HCT116 (cell line): ENCODE results near the gene GLRB. TPM values are rescaled to one million over a fixed set of nuclear protein-coding genes. Genes with fewer than 3 reads are reported as not detected.

Source experiments
- ATAC-seq: fragments of 200-7000 bp; cut with Tn5 transposase; 2 replicates; pipeline ENCODE4 v1.9.1; 2020; ENCODE audit warnings: mild to moderate bottlenecking, moderate library complexity
- BruUV-seq: library from RNA; stranded (reverse); fragments of 400-500 nt; replicated peaks from 2 replicates; lab custom pipeline; 2021; lab: Mats Ljungman, UMichigan
- CTCF ChIA-PET: fragments of 300-600 bp; sonication (Branson Sonifier 250); formaldehyde crosslinking; loops from one replicate; lab custom pipeline; 2021; ENCODE audit warnings: antibody characterized with exemption; lab: Charles Lee
- POLR2A ChIA-PET: fragments of 300-600, 350-600 bp; sonication (Branson Sonifier 250); formaldehyde crosslinking; loops from one replicate; lab custom pipeline; 2021; ENCODE audit warnings: antibody characterized with exemption; lab: Charles Lee
- RAD21 ChIA-PET, 2 experiments: fragments of 300-600 bp; sonication (Branson Sonifier 250); formaldehyde crosslinking; loops; one replicate each; lab custom pipeline; 2023; ENCODE audit warnings: low total read pairs in 2 of 2; ENCODE audit not compliant: uncharacterized antibody in 2 of 2, unreplicated experiment in 2 of 2, low non-redundant PET in 1 of 2; lab: Charles Lee
- DNase-seq: peaks from one replicate; pipeline ENCODE4 v3.0.0-alpha.2; 2010; ENCODE audit warnings: low read depth, low spot score
- H2AFZ ChIP-seq: fragments of 200-600 bp; shearing (Covaris generic), sonication (generic); 2 replicates; pipeline ENCODE4 v1.6.1; 2017; ENCODE audit warnings: low read depth, mixed run types, mixed read lengths, antibody characterized with exemption, low read length; ENCODE audit not compliant: poor library complexity, severe bottlenecking
- H3K27ac ChIP-seq: 2 replicates; pipeline ENCODE4 v1.5.1; 2012; ENCODE audit warnings: low read depth, low read length
- H3K27me3 ChIP-seq: fragments of 200-600 bp; sonication (generic); 2 replicates; pipeline ENCODE4 v1.6.1; 2016; ENCODE audit warnings: mixed run types, low read length, mixed read lengths; ENCODE audit not compliant: insufficient read depth
- H3K36me3 ChIP-seq, 2 experiments: fragments of 200-500 bp in 1 of 2; fragments of 200-600 bp in 1 of 2; sonication (Bioruptor generic) in 1 of 2; sonication (generic) in 1 of 2; 2 replicates each; pipeline versions ENCODE4 v1.5.1 to v1.6.1; 2014 to 2016; ENCODE audit warnings: low read length in 2 of 2, inconsistent platforms in 1 of 2, mixed read lengths in 1 of 2, mixed run types in 1 of 2; ENCODE audit not compliant: insufficient read depth in 2 of 2, control insufficient read depth in 1 of 2
- H3K4me1 ChIP-seq, 2 experiments: fragments of 200-600 bp in 1 of 2; sonication (generic) in 1 of 2; 2 replicates each; pipeline versions ENCODE4 v1.5.1 to v1.6.1; 2012 to 2017; ENCODE audit warnings: low read length in 2 of 2, inconsistent platforms in 1 of 2, mild to moderate bottlenecking in 1 of 2, mixed read lengths in 1 of 2, mixed run types in 1 of 2, moderate library complexity in 1 of 2; ENCODE audit not compliant: insufficient read depth in 2 of 2, control insufficient read depth in 1 of 2
- H3K4me2 ChIP-seq: fragments of 200-600 bp; sonication (generic); 2 replicates; pipeline ENCODE4 v1.6.1; 2017; ENCODE audit warnings: mixed run types, low read length, mixed read lengths
- H3K4me3 ChIP-seq, 2 experiments: fragments of 200-600 bp in 1 of 2; sonication (generic) in 1 of 2; replicated peaks in 1 of 2; 2 replicates each; pipeline ENCODE4 v1.5.1; 2011 to 2016; ENCODE audit warnings: low read length in 2 of 2, control low read depth in 1 of 2, low read depth in 1 of 2, mild to moderate bottlenecking in 1 of 2, mixed read lengths in 1 of 2, mixed run types in 1 of 2
- H3K79me2 ChIP-seq: fragments of 200-600 bp; sonication (generic); 2 replicates; pipeline ENCODE4 v1.6.1; 2017; ENCODE audit warnings: mild to moderate bottlenecking, mixed run types, low read length, moderate library complexity, mixed read lengths; ENCODE audit not compliant: insufficient read depth
- H3K9ac ChIP-seq: fragments of 200-600 bp; sonication (generic); 2 replicates; pipeline ENCODE4 v1.6.1; 2016; ENCODE audit warnings: low read length, mixed read lengths
- H3K9me2 ChIP-seq: fragments of 200-600 bp; sonication (generic), shearing (Covaris generic); 2 replicates; pipeline ENCODE4 v1.6.1; 2017; ENCODE audit warnings: mixed run types, mild to moderate bottlenecking, moderate library complexity; ENCODE audit not compliant: insufficient read depth
- H3K9me3 ChIP-seq, 2 experiments: fragments of 200-500 bp in 1 of 2; fragments of 200-600 bp in 1 of 2; sonication (Bioruptor generic) in 1 of 2; sonication (generic) in 1 of 2; 2 replicates each; pipeline ENCODE4 v1.6.1; 2014 to 2017; ENCODE audit warnings: low read length in 2 of 2, mixed read lengths in 2 of 2, inconsistent platforms in 1 of 2, low read depth in 1 of 2, mild to moderate bottlenecking in 1 of 2, mixed run types in 1 of 2, moderate library complexity in 1 of 2; ENCODE audit not compliant: control insufficient read depth in 1 of 2, insufficient read depth in 1 of 2
- H4K20me1 ChIP-seq: fragments of 200-600 bp; sonication (generic), shearing (Covaris generic); 2 replicates; pipeline ENCODE4 v1.6.1; 2017; ENCODE audit warnings: mixed run types, mild to moderate bottlenecking, moderate library complexity; ENCODE audit not compliant: insufficient read depth
- CBX3 ChIP-seq: IDR thresholded peaks from 2 replicates; pipeline ENCODE4 v1.6.1; 2012; ENCODE audit warnings: low read depth
- ELF1 ChIP-seq: IDR thresholded peaks from 2 replicates; pipeline ENCODE4 v1.6.1; 2012; ENCODE audit warnings: low read depth, borderline replicate concordance
- EZH2 ChIP-seq: fragments of 200-600 bp; sonication (generic); IDR thresholded peaks from 2 replicates; pipeline ENCODE4 v1.6.1; 2017; ENCODE audit warnings: antibody characterized with exemption, mixed run types
- EZH2phosphoT487 ChIP-seq: fragments of 200-600 bp; IDR thresholded peaks from 2 replicates; pipeline ENCODE4 v1.6.1; 2018; ENCODE audit warnings: antibody characterized with exemption, borderline replicate concordance
- JUND ChIP-seq: IDR thresholded peaks from 2 replicates; pipeline ENCODE4 v1.6.1; 2012
- POLR2AphosphoS5 ChIP-seq: IDR thresholded peaks from 2 replicates; pipeline ENCODE4 v1.6.1; 2011; ENCODE audit warnings: mild to moderate bottlenecking, low read depth, low read length, moderate library complexity
- RAD21 ChIP-seq: IDR thresholded peaks from 2 replicates; pipeline ENCODE4 v1.6.1; 2012; ENCODE audit warnings: low read depth, mild to moderate bottlenecking
- YY1 ChIP-seq: IDR thresholded peaks from 2 replicates; pipeline ENCODE4 v1.6.1; 2011; ENCODE audit warnings: low read length, low read depth, moderate library complexity, mild to moderate bottlenecking; ENCODE audit not compliant: insufficient replicate concordance; ENCODE audit errors: extremely low read depth
- intact Hi-C: fragments of 100-400 bp; cut with micrococcal nuclease; formaldehyde crosslinking; loops from 2 replicates; pipeline ENCODE4 v1.10.0; 2022
- total RNA-seq: library from RNA; stranded (reverse); gene quantifications from one replicate; pipeline ENCODE4 v1.2.1, GENCODE V29; 2021; ENCODE audit not compliant: unreplicated experiment
- TF ChIP-seq, protein P1 (sequence below), 3 experiments: fragments of 200-600 bp in 1 of 3; sonication (generic) in 1 of 3; IDR thresholded peaks in 2 of 3; conservative IDR thresholded peaks in 1 of 3; 2 replicates each; pipeline ENCODE4 v1.5.1; 2012 to 2017; ENCODE audit warnings: low read depth in 2 of 3, low read length in 2 of 3, antibody characterized with exemption in 1 of 3, borderline replicate concordance in 1 of 3, control low read depth in 1 of 3, mild to moderate bottlenecking in 1 of 3, mixed read lengths in 1 of 3, mixed run types in 1 of 3, moderate library complexity in 1 of 3; ENCODE audit not compliant: insufficient read depth in 1 of 3

GLRB gene
- total RNA-seq, 1 experiment from 2014 or later = not detected

DNA sequence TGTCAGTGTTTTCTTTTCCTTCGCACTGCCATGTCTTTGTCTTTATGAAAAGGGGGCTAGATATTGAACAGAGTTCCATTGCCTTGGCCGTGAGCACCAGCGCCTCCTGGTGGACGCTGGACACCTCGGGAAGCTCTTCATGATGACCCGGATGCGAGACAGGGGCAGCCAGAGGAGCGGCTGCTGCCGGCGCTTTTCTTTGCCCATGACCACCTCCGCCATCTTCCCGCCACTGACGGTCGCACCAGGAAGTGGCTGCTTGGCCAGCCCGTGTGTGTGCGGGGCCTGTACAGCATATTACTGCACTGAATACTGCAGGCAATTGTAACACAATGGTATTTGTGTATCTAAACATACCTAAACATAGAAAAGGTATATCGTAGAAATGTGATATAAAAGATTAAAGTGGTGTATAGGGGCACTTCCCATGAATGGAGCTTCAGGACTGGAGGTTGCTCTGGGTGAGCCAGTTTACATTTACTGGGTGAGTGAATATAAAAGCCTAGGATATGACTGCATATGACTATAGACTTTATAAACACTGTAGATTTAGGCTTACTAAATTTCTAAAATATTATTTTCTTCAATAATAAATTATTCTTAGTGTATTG is 128.8 kb downstream of the GLRB start:
- H3K9me3 ChIP-seq = no peaks in the 10 kb centered on the region
- H3K27ac ChIP-seq = no peak overlapping the region
- no peak overlapping the region for H3K9ac ChIP-seq
- no peak overlapping the region for H3K4me3 ChIP-seq
- no peak overlapping the region for H3K4me2 ChIP-seq
- ATAC-seq = peak; percentile 74
- peak; percentile 13 for DNase-seq
- no peaks in the 10 kb centered on the region for H3K79me2 ChIP-seq
- no peaks in the 10 kb centered on the region for H3K9me2 ChIP-seq
- ChIA-PET POLR2A (no interaction called here), CTCF (interaction anchor here (1.0 to 1.2 kb wide), 2 partner anchors 23 to 774 kb away, joined by 3 to 6 read pairs; no protein-coding TSS in a partner anchor), RAD21 (interaction anchor here in 1 of 2 experiments (0.7 kb wide), 1 partner anchor 188 kb away, joined by 3 read pairs; no protein-coding TSS in a partner anchor)
- no peaks in the 10 kb centered on the region for H4K20me1 ChIP-seq
- TF ChIP-seq ELF1 (no peak), YY1 (no peak), EZH2 (no peak), JUND (no peak), POLR2AphosphoS5 (no peak), CBX3 (no peak), RAD21 (peak; percentile 25; the same call in 1 of the 2 replicates), EZH2phosphoT487 (no peak)
- TF ChIP-seq, protein P1, sequence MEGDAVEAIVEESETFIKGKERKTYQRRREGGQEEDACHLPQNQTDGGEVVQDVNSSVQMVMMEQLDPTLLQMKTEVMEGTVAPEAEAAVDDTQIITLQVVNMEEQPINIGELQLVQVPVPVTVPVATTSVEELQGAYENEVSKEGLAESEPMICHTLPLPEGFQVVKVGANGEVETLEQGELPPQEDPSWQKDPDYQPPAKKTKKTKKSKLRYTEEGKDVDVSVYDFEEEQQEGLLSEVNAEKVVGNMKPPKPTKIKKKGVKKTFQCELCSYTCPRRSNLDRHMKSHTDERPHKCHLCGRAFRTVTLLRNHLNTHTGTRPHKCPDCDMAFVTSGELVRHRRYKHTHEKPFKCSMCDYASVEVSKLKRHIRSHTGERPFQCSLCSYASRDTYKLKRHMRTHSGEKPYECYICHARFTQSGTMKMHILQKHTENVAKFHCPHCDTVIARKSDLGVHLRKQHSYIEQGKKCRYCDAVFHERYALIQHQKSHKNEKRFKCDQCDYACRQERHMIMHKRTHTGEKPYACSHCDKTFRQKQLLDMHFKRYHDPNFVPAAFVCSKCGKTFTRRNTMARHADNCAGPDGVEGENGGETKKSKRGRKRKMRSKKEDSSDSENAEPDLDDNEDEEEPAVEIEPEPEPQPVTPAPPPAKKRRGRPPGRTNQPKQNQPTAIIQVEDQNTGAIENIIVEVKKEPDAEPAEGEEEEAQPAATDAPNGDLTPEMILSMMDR (IDR thresholded peaks at IDR 0.05 in 2 of 3, conservative IDR thresholded peaks at IDR 0.05 in 1 of 3; ENCODE audit: borderline replicate concordance in 1 of 3, insufficient read depth in 1 of 3, low read depth in 2 of 3, low read length in 2 of 3) = peak; percentile 5 to 69 (median 68); a peak in 5 of 6 replicates
- intact Hi-C loops = no loop called here
- no TSS peak for BruUV-seq
- H3K36me3 ChIP-seq = no peaks in the 10 kb centered on the region
- H3K27me3 ChIP-seq = no peaks in the 10 kb centered on the region
- no peak overlapping the region for H2AFZ ChIP-seq
- H3K4me1 ChIP-seq = no peaks in the 10 kb centered on the region
